IMR-90 (cell line): Measurements from ENCODE around the gene PCSK2. TPM values are rescaled to one million over a fixed set of nuclear protein-coding genes. Genes with fewer than 3 reads are reported as not detected.

ENCODE experiments used
- ATAC-seq: fragments of 200-7000 bp; cut with Tn5 transposase; 2 replicates; pipeline ENCODE4 v1.9.1; 2020; ENCODE audit warnings: low read depth, mild to moderate bottlenecking, moderate library complexity
- BruUV-seq: library from RNA; stranded (reverse); fragments of 400-500 nt; replicated peaks from 2 replicates; lab custom pipeline; 2021; lab: Mats Ljungman, UMichigan
- CTCF ChIA-PET: fragments of 300-600 bp; formaldehyde crosslinking; extraction: SDS; loops from one replicate; lab custom pipeline; 2021; ENCODE audit warnings: antibody characterized with exemption; lab: Yijun Ruan, JAX
- POLR2A ChIA-PET: fragments of 300-600 bp; sonication (Branson Sonifier 250); formaldehyde crosslinking; loops from one replicate; lab custom pipeline; 2022; ENCODE audit warnings: antibody characterized with exemption; ENCODE audit not compliant: unreplicated experiment; lab: Charles Lee
- DNase-seq: peaks from one replicate; pipeline ENCODE4 v3.0.0; 2013
- H2AFZ ChIP-seq: replicated peaks from 2 replicates; pipeline ENCODE3; 2013; ENCODE audit warnings: low read length, mild to moderate bottlenecking; ENCODE audit not compliant: poor library complexity
- H2AK5ac ChIP-seq: 2 replicates; pipeline ENCODE4 v1.6.1; 2013; ENCODE audit warnings: low read depth, low read length, inconsistent platforms
- H2AK9ac ChIP-seq: replicated peaks from 2 replicates; pipeline ENCODE3; 2013; ENCODE audit warnings: mild to moderate bottlenecking, low read depth, low read length, moderate library complexity; ENCODE audit not compliant: poor library complexity
- H2BK120ac ChIP-seq: 2 replicates; pipeline ENCODE4 v1.6.1; 2013; ENCODE audit warnings: low read depth, low read length, inconsistent platforms
- H2BK15ac ChIP-seq: 3 replicates; pipeline ENCODE4 v1.6.1; 2013; ENCODE audit warnings: low read depth, low read length, inconsistent platforms
- H2BK20ac ChIP-seq: 2 replicates; pipeline ENCODE4 v1.6.1; 2013; ENCODE audit warnings: low read depth, mild to moderate bottlenecking, inconsistent platforms, low read length, moderate library complexity
- H2BK5ac ChIP-seq: 2 replicates; pipeline ENCODE4 v1.6.1; 2013; ENCODE audit warnings: mild to moderate bottlenecking, low read depth, low read length, inconsistent platforms; ENCODE audit not compliant: poor library complexity, severe bottlenecking
- H3K14ac ChIP-seq: replicated peaks from 2 replicates; pipeline ENCODE4 v1.6.1; 2013; ENCODE audit warnings: low read depth, low read length, inconsistent platforms
- H3K18ac ChIP-seq: 2 replicates; pipeline ENCODE4 v1.6.1; 2013; ENCODE audit warnings: low read depth, low read length, control low read depth
- H3K23ac ChIP-seq: 2 replicates; pipeline ENCODE4 v1.6.1; 2013; ENCODE audit warnings: low read depth, low read length, inconsistent platforms
- H3K27ac ChIP-seq: 2 replicates; pipeline ENCODE4 v1.5.1; 2013; ENCODE audit warnings: mild to moderate bottlenecking, control low read depth, low read length; ENCODE audit not compliant: insufficient read depth
- H3K27me3 ChIP-seq: 2 replicates; pipeline ENCODE4 v1.6.1; 2013; ENCODE audit warnings: low read length; ENCODE audit not compliant: control insufficient read depth, insufficient read depth
- H3K36me3 ChIP-seq: 2 replicates; pipeline ENCODE4 v1.6.1; 2013; ENCODE audit warnings: low read length, mixed read lengths; ENCODE audit not compliant: control insufficient read depth, insufficient read depth
- H3K4ac ChIP-seq: 2 replicates; pipeline ENCODE4 v1.6.1; 2013; ENCODE audit warnings: low read depth, low read length, inconsistent platforms
- H3K4me1 ChIP-seq: 2 replicates; pipeline ENCODE4 v1.6.1; 2013; ENCODE audit warnings: low read length, mixed read lengths; ENCODE audit not compliant: control insufficient read depth, insufficient read depth
- H3K4me2 ChIP-seq: 2 replicates; pipeline ENCODE4 v1.6.1; 2013; ENCODE audit warnings: low read depth, mild to moderate bottlenecking, control low read depth, low read length, moderate library complexity
- H3K4me3 ChIP-seq: 2 replicates; pipeline ENCODE4 v1.5.1; 2013; ENCODE audit warnings: low read depth, mild to moderate bottlenecking, control low read depth, low read length, moderate library complexity; ENCODE audit not compliant: insufficient read depth
- H3K56ac ChIP-seq: 2 replicates; pipeline ENCODE4 v1.6.1; 2013; ENCODE audit warnings: low read length, inconsistent platforms; ENCODE audit not compliant: insufficient read depth; ENCODE audit errors: extremely low read depth
- H3K79me1 ChIP-seq, 2 experiments: 2 replicates each; pipeline ENCODE4 v1.6.1; 2013; ENCODE audit warnings: low read length in 2 of 2, inconsistent platforms in 1 of 2, low read depth in 1 of 2
- H3K9ac ChIP-seq: 2 replicates; pipeline ENCODE4 v1.6.1; 2013; ENCODE audit warnings: low read depth, low read length, control low read depth
- H3K9me1 ChIP-seq: 2 replicates; pipeline ENCODE4 v1.6.1; 2013; ENCODE audit warnings: low read length, inconsistent platforms; ENCODE audit not compliant: insufficient read depth
- H3K9me3 ChIP-seq: 2 replicates; pipeline ENCODE4 v1.6.1; 2013; ENCODE audit warnings: low read length; ENCODE audit not compliant: control insufficient read depth, insufficient read depth
- H4K20me1 ChIP-seq: 2 replicates; pipeline ENCODE4 v1.6.1; 2013; ENCODE audit warnings: low read length, inconsistent platforms; ENCODE audit not compliant: insufficient read depth
- H4K5ac ChIP-seq: 2 replicates; pipeline ENCODE4 v1.6.1; 2013; ENCODE audit warnings: mild to moderate bottlenecking, low read depth, low read length, control low read depth
- H4K8ac ChIP-seq, 2 experiments: 2 replicates each; pipeline ENCODE4 v1.6.1; 2013; ENCODE audit warnings: low read depth in 2 of 2, low read length in 2 of 2, control low read depth in 1 of 2, inconsistent platforms in 1 of 2
- H4K91ac ChIP-seq: 2 replicates; pipeline ENCODE4 v1.6.1; 2013; ENCODE audit warnings: low read depth, low read length, inconsistent platforms; ENCODE audit not compliant: insufficient read depth
- CEBPB ChIP-seq: IDR thresholded peaks from 2 replicates; pipeline ENCODE4 v1.6.1; 2012; ENCODE audit warnings: low read depth, low read length, improper control_type of control experiment
- CHD1 ChIP-seq: IDR thresholded peaks from 2 replicates; pipeline ENCODE4 v1.6.1; 2012; ENCODE audit warnings: low read depth, low read length, improper control_type of control experiment
- CTCF ChIP-seq: conservative IDR thresholded peaks from 2 replicates; pipeline ENCODE4 v1.5.1; 2012; ENCODE audit warnings: mild to moderate bottlenecking, low read depth, low read length, improper control_type of control experiment
- MAZ ChIP-seq: IDR thresholded peaks from 2 replicates; pipeline ENCODE4 v1.6.1; 2012; ENCODE audit warnings: low read depth, mild to moderate bottlenecking, low read length, improper control_type of control experiment, moderate library complexity, borderline replicate concordance
- MXI1 ChIP-seq: IDR thresholded peaks from 2 replicates; pipeline ENCODE4 v1.6.1; 2012; ENCODE audit warnings: low read depth, mild to moderate bottlenecking, low read length, moderate library complexity, borderline replicate concordance
- POLR2A ChIP-seq: IDR thresholded peaks from 2 replicates; pipeline ENCODE4 v1.6.1; 2012; ENCODE audit warnings: mild to moderate bottlenecking, low read depth, low read length
- RAD21 ChIP-seq: IDR thresholded peaks from 2 replicates; pipeline ENCODE4 v1.6.1; 2012; ENCODE audit warnings: low read length, improper control_type of control experiment
- RCOR1 ChIP-seq: IDR thresholded peaks from 2 replicates; pipeline ENCODE4 v1.6.1; 2012; ENCODE audit warnings: mild to moderate bottlenecking, low read length, improper control_type of control experiment; ENCODE audit not compliant: insufficient replicate concordance
- RFX5 ChIP-seq: IDR thresholded peaks from 2 replicates; pipeline ENCODE4 v1.8.0; 2012; ENCODE audit warnings: low read depth, mild to moderate bottlenecking, low read length, moderate library complexity
- SMC3 ChIP-seq: fragments of 150-350 bp; IDR thresholded peaks from 2 replicates; pipeline ENCODE4 v1.6.1; 2016; ENCODE audit warnings: low read depth, mild to moderate bottlenecking, antibody characterized with exemption, low read length, moderate library complexity
- WGBS, 2 experiments: methylation state at CpG; one replicate each; pipeline versions ENCODE4 v1.1.5 to v1.1.7; 2013; ENCODE audit warnings: missing lambda C conversion rate in 2 of 2; ENCODE audit not compliant: insufficient read length in 1 of 2; ENCODE audit errors: extremely low coverage in 2 of 2; 5-methylcytosine and 5-hydroxymethylcytosine counted together
- dilution Hi-C: fragments of 300-500 bp; cut with HindIII; formaldehyde crosslinking; loops from one replicate; pipeline ENCODE4 v1.14.3; 2018; ENCODE audit warnings: low sequenced_read_pairs; ENCODE audit not compliant: unreplicated experiment
- in situ Hi-C: fragments of 300-500 bp; cut with MboI; formaldehyde crosslinking; loops from 3 replicates; pipeline ENCODE4 v1.14.3; 2019; ENCODE audit warnings: low sequenced_read_pairs, inconsistent platforms, mixed read lengths
- intact Hi-C: fragments of 100-400 bp; cut with micrococcal nuclease; formaldehyde crosslinking; loops from 2 replicates; pipeline ENCODE4 v1.10.0; 2022
- polyA plus RNA-seq, 3 experiments: library from polyadenylated mRNA; depleted of rRNA; stranded (reverse); fragments of >200 nt; gene quantifications; 2 replicates each; pipeline ENCODE4 v1.2.3, GENCODE V29; 2012; ENCODE audit warnings: low replicate concordance in 1 of 3
- total RNA-seq: library from RNA; depleted of rRNA; stranded (reverse); fragments of >200 nt; gene quantifications from 2 replicates; pipeline ENCODE4 v1.2.3, GENCODE V29; 2012
- TF ChIP-seq, protein P1 (sequence below): fragments of 150-350 bp; IDR thresholded peaks from 2 replicates; pipeline ENCODE4 v1.6.1; 2017; ENCODE audit warnings: mild to moderate bottlenecking, antibody characterized with exemption, low read length, low read depth

The PCSK2 gene
- total and polyA plus RNA-seq, 2 of the 4 experiments (the other 2 are of a cell fraction): not detected

DNA sequence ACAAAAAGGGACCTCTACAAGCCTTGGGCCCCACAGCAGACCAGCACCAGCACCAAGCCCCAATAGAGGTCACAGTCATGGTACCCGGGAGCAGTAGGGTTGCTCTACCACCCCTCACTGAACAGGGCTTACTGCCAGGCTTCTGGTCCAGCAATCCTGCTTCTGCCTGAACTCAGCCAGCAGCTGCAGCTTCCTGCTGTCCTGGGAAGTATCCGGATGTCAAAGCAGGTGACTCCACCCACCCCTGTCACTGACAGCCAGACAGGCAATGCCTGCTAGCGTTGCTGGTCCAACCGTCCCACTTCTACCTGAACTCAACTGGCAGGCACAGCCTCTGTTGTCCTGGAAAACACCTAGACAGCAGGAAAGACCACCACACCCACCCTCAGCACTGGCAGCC is 47.0 kb upstream of the PCSK2 start:
- Histone ChIP-seq H2AK5ac (no peak overlapping the region), H3K4ac (no peak overlapping the region), H4K20me1 (no peaks in the 10 kb centered on the region), H2BK15ac (no peak overlapping the region), H3K23ac (no peak overlapping the region), H3K79me1 (no peaks in the 10 kb centered on the region), H3K9ac (no peak overlapping the region), H2AK9ac (no peak overlapping the region), H3K14ac (no peak overlapping the region), H3K56ac (no peak overlapping the region), H3K27me3 (no peaks in the 10 kb centered on the region), H2BK5ac (no peak overlapping the region), H3K27ac (no peak overlapping the region), H3K18ac (no peak overlapping the region), H4K8ac (no peak overlapping the region), H3K9me3 (no peaks in the 10 kb centered on the region; the same call in 1 of the 2 replicates), H3K4me2 (no peak overlapping the region), H3K9me1 (no peaks in the 10 kb centered on the region), H4K91ac (no peak overlapping the region), H2BK120ac (no peak overlapping the region), H3K36me3 (no peaks in the 10 kb centered on the region), H3K4me3 (no peak overlapping the region), H3K4me1 (no peaks in the 10 kb centered on the region), H2BK20ac (no peak overlapping the region), H4K5ac (no peak overlapping the region), H2AFZ (no peak overlapping the region)
- intact Hi-C loops (no loop called here), in situ Hi-C loops (no loop called here), dilution Hi-C loops (no loop called here)
- WGBS, 2 experiments: 41% methylated on average over 4 of the region's 4 CpGs; no CpG with 5 or more reads in 1 of the 2 experiments
- ChIA-PET POLR2A (no interaction called here), CTCF (no interaction called here)
- DNase-seq: no peak
- no TSS peak for BruUV-seq
- no peak for ATAC-seq
- TF ChIP-seq SMC3 (no peak), RCOR1 (no peak), CHD1 (no peak), CEBPB (no peak), RAD21 (no peak), MXI1 (no peak), MAZ (no peak), RFX5 (no peak), CTCF (no peak), POLR2A (no peak)
- TF ChIP-seq, protein P1, sequence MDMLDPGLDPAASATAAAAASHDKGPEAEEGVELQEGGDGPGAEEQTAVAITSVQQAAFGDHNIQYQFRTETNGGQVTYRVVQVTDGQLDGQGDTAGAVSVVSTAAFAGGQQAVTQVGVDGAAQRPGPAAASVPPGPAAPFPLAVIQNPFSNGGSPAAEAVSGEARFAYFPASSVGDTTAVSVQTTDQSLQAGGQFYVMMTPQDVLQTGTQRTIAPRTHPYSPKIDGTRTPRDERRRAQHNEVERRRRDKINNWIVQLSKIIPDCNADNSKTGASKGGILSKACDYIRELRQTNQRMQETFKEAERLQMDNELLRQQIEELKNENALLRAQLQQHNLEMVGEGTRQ: no peak
